Measurements from ENCODE around the gene RDX. TPM values are rescaled to one million over a fixed set of nuclear protein-coding genes. Genes with fewer than 3 reads are reported as not detected.

The RDX gene
- total RNA-seq, 1 experiment from 2014 or later: 86.6 TPM

GRCh38 chr11:110298301-110298765, 1.9 kb upstream of the RDX start:
- H3K4me1 Mint-ChIP-seq: peaks cover 41 to 50% of the 10 kb centered on the region in 2 experiments
- H2BK15ac ChIP-seq (ENCODE audit: low read depth, low read length): no peak overlapping the region
- H3K4me1 ChIP-seq (ENCODE audit: insufficient read depth, low read length): no peaks in the 10 kb centered on the region
- H3K4ac ChIP-seq (ENCODE audit: low read depth, low read length): no peak overlapping the region
- H4K20me1 ChIP-seq (ENCODE audit: control insufficient read depth, insufficient read depth, insufficient read length): no peaks in the 10 kb centered on the region
- peaks cover 3% of the 10 kb centered on the region for H3K27me3 Mint-ChIP-seq (ENCODE audit: low read depth)
- H3K9ac ChIP-seq (ENCODE audit: extremely low read depth, insufficient read length, low read length): no peak overlapping the region
- H3K79me2 ChIP-seq (ENCODE audit: insufficient read depth, low read length): peaks cover 5% of the 10 kb centered on the region; the same call in 1 of the 2 replicates
- H3K14ac ChIP-seq (ENCODE audit: insufficient read depth, low read length): no peak overlapping the region
- H2AK5ac ChIP-seq (ENCODE audit: insufficient read length, low read length): no peak overlapping the region
- no peak overlapping the region for H2BK12ac ChIP-seq (ENCODE audit: insufficient read length, low read depth, low read length)
- no peak overlapping the region for H3T11ph ChIP-seq (ENCODE audit: low read length)
- H4K5ac ChIP-seq (ENCODE audit: insufficient read length, low read depth, low read length): no peak overlapping the region
- H3K9me3 Mint-ChIP-seq: peaks cover 1 to 2% of the 10 kb centered on the region in 2 experiments; a peak in 2 of 5 replicates
- H3K18ac ChIP-seq (ENCODE audit: insufficient read length, low read depth, low read length): no peak overlapping the region
- no peak overlapping the region for H3K27ac ChIP-seq (ENCODE audit: insufficient read length, low read depth, low read length)
- no peaks in the 10 kb centered on the region for H3K79me1 ChIP-seq (ENCODE audit: insufficient read depth, low read depth, low read length, poor library complexity, severe bottlenecking)
- H2BK20ac ChIP-seq (ENCODE audit: low read depth, low read length, poor library complexity, severe bottlenecking): no peak overlapping the region
- H3K56ac ChIP-seq (ENCODE audit: insufficient read length, low read depth, low read length): no peak overlapping the region
- no peaks in the 10 kb centered on the region for H3K23me2 ChIP-seq (ENCODE audit: insufficient read length, low read depth, low read length, poor library complexity, severe bottlenecking)
- peaks cover 0 to 7% (median 3%) of the 10 kb centered on the region in 3 experiments; a peak in 6 of 7 replicates for H3K36me3 Mint-ChIP-seq (ENCODE audit: insufficient read depth in 1 of 3, low read depth in 3 of 3)
- H3K23ac ChIP-seq (ENCODE audit: insufficient read length, low read depth, low read length): no peak overlapping the region
- no peak overlapping the region for H2BK120ac ChIP-seq (ENCODE audit: low read depth, low read length, poor library complexity, severe bottlenecking)
- no peak overlapping the region for H4K91ac ChIP-seq (ENCODE audit: insufficient read length, low read depth, low read length)
- no peak for TF ChIP-seq CTCF (conservative IDR thresholded peaks at IDR 0.05)
- no CpG with 5 or more reads among the region's 5 CpGs for WGBS (ENCODE audit: extremely low coverage, insufficient read length, low lambda C conversion rate)
- H3K27me3 ChIP-seq (ENCODE audit: insufficient read depth, low read length): no peaks in the 10 kb centered on the region
- no peak overlapping the region for H4K8ac ChIP-seq (replicated peaks; ENCODE audit: insufficient read length, low read depth, low read length)
- no peaks in the 10 kb centered on the region for H3K9me3 ChIP-seq (ENCODE audit: control insufficient read depth, low read depth, low read length)
- H3K4me2 ChIP-seq (ENCODE audit: insufficient read depth, insufficient read length, low read length): no peak overlapping the region
- H3K4me3 Mint-ChIP-seq: no peak overlapping the region
- no peak for DNase-seq
- H2AFZ ChIP-seq (ENCODE audit: low read length): no peak overlapping the region
- no peak overlapping the region for H3K27ac Mint-ChIP-seq
- no peak overlapping the region for H2BK5ac ChIP-seq (ENCODE audit: insufficient read length, low read length)

Data from H9 (cell line).